ENCODE measurements around the gene SPTAN1. TPM values are rescaled to one million over a fixed set of nuclear protein-coding genes. Genes with fewer than 3 reads are reported as not detected.

SPTAN1 gene
- total RNA-seq, 1 donor from 2014 or later: 292 TPM

DNA sequence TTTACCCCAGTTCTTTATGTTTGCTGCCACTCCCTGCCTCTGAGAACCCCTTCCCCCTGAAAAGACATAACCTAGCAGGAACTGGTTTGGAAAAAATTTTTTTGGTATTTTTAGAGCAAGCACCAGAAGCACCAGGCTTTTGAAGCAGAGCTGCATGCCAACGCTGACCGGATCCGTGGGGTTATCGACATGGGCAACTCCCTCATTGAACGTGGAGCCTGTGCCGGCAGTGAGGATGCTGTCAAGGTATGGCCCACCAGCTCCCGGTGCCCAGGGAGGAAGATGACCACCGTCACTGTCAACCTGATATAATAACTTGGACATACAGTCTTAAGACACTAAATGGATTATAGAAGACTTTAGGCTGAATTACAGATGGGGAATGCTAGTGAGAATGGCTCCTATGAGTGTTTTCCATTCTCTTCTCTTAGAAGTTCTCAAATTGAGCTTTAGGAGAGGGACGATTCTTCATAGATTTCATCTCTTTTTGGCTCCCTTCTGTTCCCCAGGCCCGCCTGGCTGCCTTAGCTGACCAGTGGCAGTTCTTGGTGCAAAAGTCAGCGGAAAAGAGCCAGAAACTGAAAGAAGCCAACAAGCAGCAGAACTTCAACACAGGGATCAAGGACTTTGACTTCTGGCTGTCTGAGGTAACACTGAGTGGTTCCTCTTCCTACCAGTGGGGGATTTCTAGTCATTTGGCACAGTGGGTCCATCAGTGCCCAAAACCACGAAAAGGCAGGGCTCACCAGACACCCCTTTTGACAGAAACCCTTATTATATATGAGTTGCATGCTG lies 59.4 kb downstream of the SPTAN1 start:
- Histone ChIP-seq H3K4me3 (no peak overlapping the region), H3K36me3 (peaks cover 10 to 94% of the 10 kb centered on the region in 2 donors), H3K27ac (no peak overlapping the region), H3K27me3 (no peaks in the 10 kb centered on the region), H3K4me1 (no peaks in the 10 kb centered on the region), H3K9me3 (no peaks in the 10 kb centered on the region)
- no peak for DNase-seq (ENCODE audit: extremely low spot score in 2 of 2)
- TF ChIP-seq, protein P1, sequence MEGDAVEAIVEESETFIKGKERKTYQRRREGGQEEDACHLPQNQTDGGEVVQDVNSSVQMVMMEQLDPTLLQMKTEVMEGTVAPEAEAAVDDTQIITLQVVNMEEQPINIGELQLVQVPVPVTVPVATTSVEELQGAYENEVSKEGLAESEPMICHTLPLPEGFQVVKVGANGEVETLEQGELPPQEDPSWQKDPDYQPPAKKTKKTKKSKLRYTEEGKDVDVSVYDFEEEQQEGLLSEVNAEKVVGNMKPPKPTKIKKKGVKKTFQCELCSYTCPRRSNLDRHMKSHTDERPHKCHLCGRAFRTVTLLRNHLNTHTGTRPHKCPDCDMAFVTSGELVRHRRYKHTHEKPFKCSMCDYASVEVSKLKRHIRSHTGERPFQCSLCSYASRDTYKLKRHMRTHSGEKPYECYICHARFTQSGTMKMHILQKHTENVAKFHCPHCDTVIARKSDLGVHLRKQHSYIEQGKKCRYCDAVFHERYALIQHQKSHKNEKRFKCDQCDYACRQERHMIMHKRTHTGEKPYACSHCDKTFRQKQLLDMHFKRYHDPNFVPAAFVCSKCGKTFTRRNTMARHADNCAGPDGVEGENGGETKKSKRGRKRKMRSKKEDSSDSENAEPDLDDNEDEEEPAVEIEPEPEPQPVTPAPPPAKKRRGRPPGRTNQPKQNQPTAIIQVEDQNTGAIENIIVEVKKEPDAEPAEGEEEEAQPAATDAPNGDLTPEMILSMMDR (IDR thresholded peaks at IDR 0.05): no peak
- no peak for TF ChIP-seq POLR2A (IDR thresholded peaks at IDR 0.05)
- no peak for TF ChIP-seq POLR2AphosphoS5 (IDR thresholded peaks at IDR 0.05; ENCODE audit: insufficient read depth in 1 of 2, low read depth in 1 of 2)
- intact Hi-C loops (cut with DNase I): loop anchor here (1.0 kb wide), 1 partner anchor 25 kb away; no protein-coding TSS in a partner anchor

DNA sequence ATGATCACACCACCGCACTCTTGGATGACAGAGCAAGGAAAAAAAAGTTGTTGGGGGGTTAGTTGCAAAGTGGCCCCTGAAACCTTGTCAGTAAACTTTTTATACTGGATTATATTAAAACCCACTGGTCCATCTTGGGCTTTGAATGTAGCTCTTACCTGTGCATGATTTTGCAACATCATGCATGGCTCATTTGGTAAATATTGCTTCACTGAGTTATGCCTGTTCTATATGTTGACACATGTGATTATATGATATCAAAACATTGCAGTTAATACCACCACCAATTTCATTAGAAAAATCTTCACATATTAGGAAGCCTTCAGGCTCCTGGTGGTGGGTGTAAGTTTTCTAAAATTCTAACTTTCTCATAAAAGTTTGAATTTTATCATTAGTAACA lies 62.3 kb downstream of the SPTAN1 start:
- no peak overlapping the region for H3K27ac ChIP-seq
- no peaks in the 10 kb centered on the region for H3K9me3 ChIP-seq
- no peaks in the 10 kb centered on the region for H3K4me1 ChIP-seq
- no peak overlapping the region for H3K4me3 ChIP-seq
- peaks cover 5 to 98% of the 10 kb centered on the region in 2 donors for H3K36me3 ChIP-seq
- no peak for DNase-seq (ENCODE audit: extremely low spot score in 2 of 2)
- TF ChIP-seq POLR2A (IDR thresholded peaks at IDR 0.05) (no peak), POLR2AphosphoS5 (IDR thresholded peaks at IDR 0.05; ENCODE audit: insufficient read depth in 1 of 2, low read depth in 1 of 2) (no peak)
- TF ChIP-seq, protein P1 (IDR thresholded peaks at IDR 0.05): no peak
- no peaks in the 10 kb centered on the region for H3K27me3 ChIP-seq
- intact Hi-C loops (cut with DNase I): no loop called here

DNA sequence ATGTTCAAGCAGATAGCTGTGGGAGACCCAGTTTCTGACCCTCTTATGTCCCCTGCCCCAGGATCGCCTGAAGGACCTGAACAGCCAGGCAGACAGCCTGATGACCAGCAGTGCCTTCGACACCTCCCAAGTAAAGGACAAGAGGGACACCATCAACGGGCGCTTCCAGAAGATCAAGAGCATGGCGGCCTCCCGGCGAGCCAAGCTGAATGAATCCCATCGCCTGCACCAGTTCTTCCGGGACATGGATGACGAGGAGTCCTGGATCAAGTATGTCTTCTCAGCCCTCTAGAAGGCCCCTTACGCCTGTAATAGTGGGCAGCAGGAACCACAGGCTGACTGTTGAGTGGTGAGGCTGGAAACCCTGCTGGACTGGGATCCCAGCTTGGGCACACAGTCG lies 63.2 kb downstream of the SPTAN1 start:
- Histone ChIP-seq H3K27me3 (no peaks in the 10 kb centered on the region), H3K9me3 (no peaks in the 10 kb centered on the region), H3K36me3 (peaks cover 5 to 98% of the 10 kb centered on the region in 2 donors), H3K4me1 (no peaks in the 10 kb centered on the region), H3K27ac (no peak overlapping the region), H3K4me3 (no peak overlapping the region)
- no peak for DNase-seq (ENCODE audit: extremely low spot score in 2 of 2)
- TF ChIP-seq POLR2AphosphoS5 (IDR thresholded peaks at IDR 0.05; ENCODE audit: insufficient read depth in 1 of 2, low read depth in 1 of 2) (no peak), POLR2A (IDR thresholded peaks at IDR 0.05) (no peak)
- TF ChIP-seq, protein P1 (IDR thresholded peaks at IDR 0.05): no peak
- intact Hi-C loops (cut with DNase I): no loop called here

DNA sequence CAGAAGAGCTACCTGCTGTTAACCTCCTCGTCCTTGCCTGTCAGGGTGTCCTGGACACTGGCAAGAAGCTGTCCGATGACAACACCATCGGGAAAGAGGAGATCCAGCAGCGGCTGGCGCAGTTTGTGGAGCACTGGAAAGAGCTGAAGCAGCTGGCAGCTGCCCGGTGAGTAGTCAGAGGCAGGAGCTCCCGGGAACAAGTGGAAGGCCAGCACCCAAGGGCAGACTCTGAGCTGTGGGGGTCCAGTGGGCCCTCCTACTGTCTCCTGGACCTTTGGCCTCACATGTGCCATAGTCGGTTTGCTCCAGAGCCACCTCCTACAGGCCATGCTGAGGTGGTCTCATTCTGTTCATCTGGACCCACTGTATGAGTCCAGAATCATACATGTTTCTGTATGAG lies 65.6 kb downstream of the SPTAN1 start:
- no peak overlapping the region for H3K4me3 ChIP-seq
- DNase-seq (ENCODE audit: extremely low spot score in 2 of 2): no peak
- no peaks in the 10 kb centered on the region for H3K4me1 ChIP-seq
- no peaks in the 10 kb centered on the region for H3K9me3 ChIP-seq
- H3K36me3 ChIP-seq: peaks cover 0 to 95% of the 10 kb centered on the region in 2 donors
- TF ChIP-seq POLR2AphosphoS5 (IDR thresholded peaks at IDR 0.05; ENCODE audit: insufficient read depth in 1 of 2, low read depth in 1 of 2) (no peak), POLR2A (IDR thresholded peaks at IDR 0.05) (no peak)
- TF ChIP-seq, protein P1 (IDR thresholded peaks at IDR 0.05): no peak
- no peak overlapping the region for H3K27ac ChIP-seq
- H3K27me3 ChIP-seq: no peaks in the 10 kb centered on the region
- intact Hi-C loops (cut with DNase I): no loop called here

DNA sequence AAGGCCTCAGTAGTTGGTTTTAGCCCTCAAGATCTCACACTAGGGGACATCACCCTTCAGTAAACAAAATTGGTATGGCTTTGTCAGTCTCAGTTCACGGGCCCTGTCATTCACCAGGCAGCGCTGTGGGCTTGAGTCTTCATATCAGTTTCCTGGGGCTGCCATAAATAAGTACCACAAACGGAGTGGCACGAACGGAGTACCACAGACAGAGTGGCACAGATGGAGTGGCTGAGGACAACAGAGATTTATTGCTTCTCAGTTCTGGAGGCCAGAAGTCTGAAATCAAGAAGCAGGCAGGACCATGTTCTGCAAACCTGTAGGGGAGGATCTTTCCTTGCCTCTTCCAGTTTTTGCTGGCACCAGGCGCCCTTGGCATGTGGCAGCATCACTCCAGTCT lies 66.7 kb downstream of the SPTAN1 start:
- H3K9me3 ChIP-seq: no peaks in the 10 kb centered on the region
- no peaks in the 10 kb centered on the region for H3K27me3 ChIP-seq
- DNase-seq (ENCODE audit: extremely low spot score in 2 of 2): no peak
- no peaks in the 10 kb centered on the region for H3K4me1 ChIP-seq
- H3K36me3 ChIP-seq: peaks cover 0 to 95% of the 10 kb centered on the region in 2 donors
- no peak overlapping the region for H3K4me3 ChIP-seq
- H3K27ac ChIP-seq: no peak overlapping the region
- TF ChIP-seq POLR2AphosphoS5 (IDR thresholded peaks at IDR 0.05; ENCODE audit: insufficient read depth in 1 of 2, low read depth in 1 of 2): no peak
- TF ChIP-seq, protein P1 (IDR thresholded peaks at IDR 0.05): no peak
- TF ChIP-seq POLR2A (IDR thresholded peaks at IDR 0.05): no peak
- intact Hi-C loops (cut with DNase I): no loop called here
